Ovary (tissue), 9 donors: ENCODE data around the gene NAXD. TPM values are rescaled to one million over a fixed set of nuclear protein-coding genes. Genes with fewer than 3 reads are reported as not detected.
"Not testable (repeated sequence)": the region's sequence is repeated elsewhere in the genome, so short reads cannot be mapped to it uniquely, and the experiment has no call there.

ENCODE experiments used
- DNase-seq, 5 donors: peaks; one replicate each; pipeline ENCODE4 v3.0.0-alpha.2; 2019 to 2020
- H3K27ac ChIP-seq, 2 donors: fragments of 200-600 bp; one replicate each; pipeline versions ENCODE4 v1.5.1 to v1.8.0; 2019 to 2022
- H3K27me3 ChIP-seq: fragments of 200-600 bp; one replicate; pipeline ENCODE4 v1.8.0; 2022
- H3K36me3 ChIP-seq: fragments of 200-600 bp; sonication (generic); one replicate; pipeline ENCODE4 v1.5.1; 2019
- H3K4me1 ChIP-seq: one replicate; pipeline ENCODE4 v1.8.1; 2013; ENCODE audit warnings: mild to moderate bottlenecking, moderate library complexity; ENCODE audit not compliant: insufficient read depth
- H3K4me3 ChIP-seq: fragments of 200-600 bp; sonication (generic); one replicate; pipeline ENCODE4 v1.5.1; 2017
- H3K9me3 ChIP-seq, 2 donors: fragments of 200-600 bp in 1 of 2; sonication (generic) in 1 of 2; one replicate each; pipeline versions ENCODE4 v1.5.1 to v1.8.1; 2013 to 2019; ENCODE audit warnings: mild to moderate bottlenecking in 1 of 2, moderate library complexity in 1 of 2
- CTCF ChIP-seq, 3 donors: fragments of 450-650 bp in 2 of 3; fragments of 200-600 bp in 1 of 3; IDR thresholded peaks; one replicate each; pipeline versions ENCODE4 v1.5.1 to v1.8.0; 2016 to 2022; ENCODE audit warnings: antibody characterized with exemption in 3 of 3, mild to moderate bottlenecking in 1 of 3
- EP300 ChIP-seq: sonication (generic); formaldehyde crosslinking; IDR thresholded peaks from one replicate; pipeline ENCODE4 v1.6.1; 2017; ENCODE audit warnings: antibody characterized with exemption
- POLR2A ChIP-seq: fragments of 450-650 bp; IDR thresholded peaks from one replicate; pipeline ENCODE4 v1.6.1; 2017; ENCODE audit warnings: antibody characterized with exemption, mild to moderate bottlenecking, moderate library complexity
- WGBS, 3 donors: extraction: QIAGEN DNeasy Blood & Tissue Kit in 1 of 3; methylation state at CpG; one replicate each; pipeline versions ENCODE4 v1.1.5 to v1.1.7; 2013 to 2017; 5-methylcytosine and 5-hydroxymethylcytosine counted together
- intact Hi-C, 4 donors: fragments of 100-400 bp; cut with DNase I; formaldehyde crosslinking; loops; one replicate each; pipeline versions ENCODE4 v1.11.0 to v1.15.1; 2022 to 2023
- polyA plus RNA-seq, 2 donors: library from polyadenylated mRNA; stranded (reverse); fragments of 200-250 nt in 1 of 2; fragments of 350-450 nt in 1 of 2; fragmentation: Illumina TruSeq in 1 of 2; extraction: RNeasy Lipid Tissue Mini Kit (QIAGEN cat#74804) in 1 of 2; gene quantifications; one replicate each; pipeline ENCODE4 v1.2.3, GENCODE V29; 2013 to 2014
- total RNA-seq, 7 donors: library from RNA; depleted of rRNA in 2 of 7; stranded (reverse); fragments of >200 nt in 2 of 7; fragmentation: NEBNext Ultra II Directional in 3 of 7; extraction: Animal tissue kit (Norgen Biotek cat#: 25700) in 3 of 7; gene quantifications; one replicate each; pipeline versions ENCODE4 v1.1.0 to v1.2.4, GENCODE V29; 2016 to 2023
- donor health status: DM: no; HTN: no; CAD: no; lungs with moderate emphysema.
- donor health status: DM: no; HTN: no; CAD: no.
- donor health status: Bipolar disorder and iron deficiency.
- donor health status: DM: yes; HTN: yes; CAD: no.
- donor health status: DM: no; HTN: no; CAD: no.
- donor health status: DM: yes; HTN: yes; CAD: no.

The NAXD gene
- total and polyA plus RNA-seq, 9 donors: 28.4 to 67.1 (median 48.5) TPM

DNA sequence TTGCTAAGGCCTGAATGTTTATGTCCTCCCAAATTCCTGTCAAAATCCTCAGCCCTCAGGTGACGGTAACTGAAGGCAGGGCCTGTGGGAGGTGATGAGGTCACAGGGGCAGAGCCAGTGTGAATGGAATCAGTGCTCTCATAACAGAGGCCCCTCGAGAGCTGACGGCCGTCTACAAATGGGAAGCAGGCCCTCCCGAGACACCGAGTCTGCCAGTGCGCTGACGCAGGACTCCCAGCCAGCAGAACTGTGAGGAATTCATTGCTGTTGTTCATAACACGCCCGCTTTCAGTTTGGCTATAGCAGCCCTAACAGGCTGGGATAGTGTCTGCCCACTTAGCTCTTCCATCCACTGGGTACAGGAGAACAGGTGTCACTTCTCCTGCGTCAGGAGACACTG is 49.3 kb downstream of the NAXD start:
- Histone ChIP-seq H3K27me3 (no peaks in the 10 kb centered on the region), H3K27ac (no peak overlapping the region), H3K9me3 (no peaks in the 10 kb centered on the region), H3K4me3 (no peak overlapping the region), H3K36me3 (no peaks in the 10 kb centered on the region), H3K4me1 (no peaks in the 10 kb centered on the region)
- DNase-seq: no peak
- TF ChIP-seq POLR2A (no peak), EP300 (no peak), CTCF (IDR thresholded peaks at IDR 0.05) (no peak)
- intact Hi-C loops: loop anchor here in 1 of 4 donors (5.0 kb wide), 1 partner anchor 1127 kb away; no protein-coding TSS in a partner anchor
- 91 to 93% (median 92%) methylated on average over 11 of the region's 11 CpGs for WGBS, 3 donors

DNA sequence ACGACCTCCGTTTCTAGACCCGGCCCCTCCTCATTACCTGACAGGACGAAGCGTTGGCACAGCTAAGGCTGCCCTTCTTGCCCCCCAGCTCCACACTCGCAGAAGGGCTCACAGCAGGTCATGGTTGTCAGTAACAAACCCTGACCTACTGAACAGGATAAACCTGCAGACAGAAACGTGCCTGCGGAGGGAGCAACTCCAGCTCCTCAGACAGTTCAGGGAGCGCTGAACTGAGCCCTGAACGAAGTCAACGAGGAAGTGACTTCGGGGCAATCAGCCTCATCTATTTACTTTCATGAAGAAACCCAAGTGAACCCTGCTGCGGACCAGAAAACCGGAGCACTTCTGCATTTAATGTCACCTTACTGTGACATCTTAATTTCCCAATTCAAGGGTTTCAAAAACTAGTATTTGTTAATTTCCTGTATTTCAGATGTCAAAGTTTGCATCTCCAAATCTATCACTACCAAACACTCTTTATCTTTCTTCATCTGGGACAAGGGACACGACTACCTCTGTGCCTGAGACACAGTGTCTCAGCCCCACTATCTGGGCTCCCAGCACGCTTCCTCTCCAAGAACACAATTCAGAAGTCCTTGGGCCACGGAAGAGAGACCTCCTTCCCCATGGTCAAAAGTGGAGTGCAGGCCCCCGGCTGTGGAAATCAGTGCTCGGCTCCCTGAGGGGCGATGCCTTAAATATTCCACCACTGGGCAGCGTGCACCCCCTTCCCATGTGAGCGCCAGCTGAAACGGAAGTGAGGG is 50.3 kb downstream of the NAXD start:
- H3K9me3 ChIP-seq: no peaks in the 10 kb centered on the region
- H3K27ac ChIP-seq: no peak overlapping the region
- no peaks in the 10 kb centered on the region for H3K36me3 ChIP-seq
- H3K27me3 ChIP-seq: no peaks in the 10 kb centered on the region
- no peak overlapping the region for H3K4me3 ChIP-seq
- WGBS, 3 donors: 88 to 91% (median 89%) methylated on average over 23 of the region's 23 CpGs
- DNase-seq: no peak
- no peak for TF ChIP-seq POLR2A
- no peak for TF ChIP-seq CTCF (IDR thresholded peaks at IDR 0.05)
- TF ChIP-seq EP300: no peak
- H3K4me1 ChIP-seq: no peaks in the 10 kb centered on the region
- intact Hi-C loops: loop anchor here in 1 of 4 donors (5.0 kb wide), 1 partner anchor 1128 kb away; no protein-coding TSS in a partner anchor

- no peaks in the 10 kb centered on the region for H3K27me3 ChIP-seq
- H3K4me3 ChIP-seq: no peak overlapping the region
- no peak for DNase-seq
- TF ChIP-seq EP300 (no peak), POLR2A (no peak), CTCF (IDR thresholded peaks at IDR 0.05) (no peak)
- no peaks in the 10 kb centered on the region for H3K4me1 ChIP-seq
- WGBS, 3 donors: 83 to 89% (median 87%) methylated on average over 8 of the region's 8 CpGs
- H3K27ac ChIP-seq: no peak overlapping the region
- no peaks in the 10 kb centered on the region for H3K36me3 ChIP-seq
- no peaks in the 10 kb centered on the region for H3K9me3 ChIP-seq
- intact Hi-C loops: loop anchor here in 1 of 4 donors (5.0 kb wide), 1 partner anchor 1129 kb away; no protein-coding TSS in a partner anchor
Observed at GRCh38 chr13:110666255-110666533, 50.8 kb downstream of the NAXD start.

GRCh38 chr13:110669036-110669435 is 53.7 kb downstream of the NAXD start:
- no peaks in the 10 kb centered on the region for H3K4me1 ChIP-seq
- 86 to 92% (median 88%) methylated on average over 9 of the region's 9 CpGs for WGBS, 3 donors
- TF ChIP-seq CTCF (IDR thresholded peaks at IDR 0.05) (no peak), EP300 (no peak), POLR2A (no peak)
- no peak for DNase-seq
- H3K9me3 ChIP-seq: no peaks in the 10 kb centered on the region
- intact Hi-C loops: loop anchor here in 1 of 4 donors (5.0 kb wide), 1 partner anchor 1132 kb away; no protein-coding TSS in a partner anchor
- H3K4me3 ChIP-seq: no peak overlapping the region
- H3K27me3 ChIP-seq: no peaks in the 10 kb centered on the region
- no peak overlapping the region for H3K27ac ChIP-seq
- no peaks in the 10 kb centered on the region for H3K36me3 ChIP-seq

DNA sequence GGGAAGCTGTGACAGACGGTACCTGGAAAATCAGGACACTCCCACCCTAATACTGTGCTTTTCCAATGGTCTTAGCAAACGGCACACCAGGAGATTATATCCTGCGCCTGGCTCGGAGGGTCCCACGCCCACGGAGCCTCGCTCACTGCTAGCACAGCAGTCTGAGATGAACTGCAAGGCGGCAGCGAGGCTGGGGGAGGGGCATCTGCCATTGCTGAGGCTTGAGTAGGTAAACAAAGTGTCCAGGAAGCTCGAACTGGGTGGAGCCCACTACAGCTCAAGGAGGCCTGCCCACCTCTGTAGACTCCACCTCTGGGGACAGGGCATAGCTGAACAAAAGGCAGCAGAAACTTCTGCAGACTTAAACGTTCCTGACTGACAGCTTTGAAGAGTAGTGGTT is 54.5 kb downstream of the NAXD start:
- not testable (repeated sequence) for H3K36me3 ChIP-seq, H3K4me1 ChIP-seq, H3K27ac ChIP-seq, DNase-seq, H3K9me3 ChIP-seq, H3K27me3 ChIP-seq, H3K4me3 ChIP-seq
- WGBS, 3 donors: 95 to 96% (median 95%) methylated on average over 11 of the region's 11 CpGs
- intact Hi-C loops: loop anchor here in 1 of 4 donors (5.0 kb wide), 1 partner anchor 1133 kb away; no protein-coding TSS in a partner anchor
